ENCODE results near the gene NAA25. TPM values are rescaled to one million over a fixed set of nuclear protein-coding genes. Genes with fewer than 3 reads are reported as not detected.

Gene NAA25
- polyA plus RNA-seq, 1 experiment = 17.9 TPM

DNA sequence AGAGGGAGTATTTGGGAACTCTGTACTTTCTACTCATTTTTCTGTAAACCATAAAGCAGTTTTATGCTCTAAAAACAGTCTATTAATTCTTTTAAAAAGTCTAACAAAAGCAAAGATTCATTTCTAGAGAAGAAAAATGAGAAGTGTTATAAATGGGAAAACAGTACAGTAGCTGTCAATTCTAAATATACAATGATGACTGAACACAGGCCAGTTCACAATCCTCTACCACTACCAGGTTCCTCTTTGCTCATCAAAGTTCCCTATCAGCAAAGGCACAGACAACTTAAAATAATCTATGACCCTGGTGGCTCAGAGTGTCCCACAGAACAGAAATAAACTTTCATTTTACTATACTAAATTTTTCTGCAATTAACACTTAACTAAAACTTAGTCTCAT lies 12.5 kb downstream of the NAA25 start:
- ChIA-PET POLR2A (interaction anchor here (0.9 kb wide), 1 partner anchor 27 kb away, joined by 3 read pairs; no protein-coding TSS in a partner anchor), CTCF (no interaction called here)
- DNase-seq (ENCODE audit: low read depth, low spot score) = no peak
- Histone ChIP-seq H3K27me3 (ENCODE audit: control insufficient read depth, insufficient read depth, low read length) (no peaks in the 10 kb centered on the region), H3K27ac (ENCODE audit: low read depth, low read length) (no peak overlapping the region), H3K4me3 (ENCODE audit: low read depth, low read length) (no peak overlapping the region), H3K9me3 (ENCODE audit: control insufficient read depth, insufficient read depth, low read length) (no peaks in the 10 kb centered on the region; the same call in 1 of the 2 replicates)
- no peak for TF ChIP-seq CTCF (IDR thresholded peaks at IDR 0.05; ENCODE audit: low read depth, low read length)

- no peak for DNase-seq (ENCODE audit: low read depth, low spot score)
- Histone ChIP-seq H3K27me3 (ENCODE audit: control insufficient read depth, insufficient read depth, low read length) (no peaks in the 10 kb centered on the region), H3K9me3 (ENCODE audit: control insufficient read depth, insufficient read depth, low read length) (no peaks in the 10 kb centered on the region), H3K27ac (ENCODE audit: low read depth, low read length) (no peak overlapping the region), H3K4me3 (ENCODE audit: low read depth, low read length) (no peak overlapping the region)
- TF ChIP-seq CTCF (IDR thresholded peaks at IDR 0.05; ENCODE audit: low read depth, low read length) = no peak
- CTCF ChIA-PET = interaction anchor here (0.7 kb wide), 1 partner anchor 51 kb away, joined by 3 read pairs; no protein-coding TSS in a partner anchor
- POLR2A ChIA-PET = no interaction called here
These were observed 17.0 kb downstream of the NAA25 start for GRCh38 chr12:112091563-112091962.

DNA sequence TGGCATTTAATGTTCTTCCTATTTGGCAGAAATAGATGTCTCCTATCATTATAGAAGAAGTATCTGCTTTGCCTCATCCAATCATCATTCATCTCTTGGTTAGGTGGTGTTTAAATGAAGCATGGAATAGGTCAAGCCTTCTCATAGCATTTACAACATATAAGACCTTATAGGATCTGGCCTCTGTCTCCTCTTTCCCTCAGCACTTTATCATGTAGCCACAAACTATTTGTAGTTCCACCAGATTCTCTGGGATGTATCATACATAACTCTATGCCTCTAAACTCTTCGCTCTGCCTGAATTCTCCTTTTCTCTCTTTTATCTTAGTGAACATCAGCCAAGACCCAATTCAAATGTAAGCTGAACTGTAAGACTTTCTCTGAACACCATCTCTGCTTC lies 20.7 kb downstream of the NAA25 start:
- no peak for DNase-seq (ENCODE audit: low read depth, low spot score)
- Histone ChIP-seq H3K27me3 (ENCODE audit: control insufficient read depth, insufficient read depth, low read length) (no peaks in the 10 kb centered on the region), H3K27ac (ENCODE audit: low read depth, low read length) (no peak overlapping the region), H3K4me3 (ENCODE audit: low read depth, low read length) (no peak overlapping the region), H3K9me3 (ENCODE audit: control insufficient read depth, insufficient read depth, low read length) (no peaks in the 10 kb centered on the region)
- CTCF ChIA-PET = interaction anchor here (0.6 to 1.3 kb wide), 3 partner anchors 19 to 143 kb away, joined by 3 to 7 read pairs (median 5); no protein-coding TSS in a partner anchor
- POLR2A ChIA-PET = no interaction called here
- no peak for TF ChIP-seq CTCF (IDR thresholded peaks at IDR 0.05; ENCODE audit: low read depth, low read length)

DNA sequence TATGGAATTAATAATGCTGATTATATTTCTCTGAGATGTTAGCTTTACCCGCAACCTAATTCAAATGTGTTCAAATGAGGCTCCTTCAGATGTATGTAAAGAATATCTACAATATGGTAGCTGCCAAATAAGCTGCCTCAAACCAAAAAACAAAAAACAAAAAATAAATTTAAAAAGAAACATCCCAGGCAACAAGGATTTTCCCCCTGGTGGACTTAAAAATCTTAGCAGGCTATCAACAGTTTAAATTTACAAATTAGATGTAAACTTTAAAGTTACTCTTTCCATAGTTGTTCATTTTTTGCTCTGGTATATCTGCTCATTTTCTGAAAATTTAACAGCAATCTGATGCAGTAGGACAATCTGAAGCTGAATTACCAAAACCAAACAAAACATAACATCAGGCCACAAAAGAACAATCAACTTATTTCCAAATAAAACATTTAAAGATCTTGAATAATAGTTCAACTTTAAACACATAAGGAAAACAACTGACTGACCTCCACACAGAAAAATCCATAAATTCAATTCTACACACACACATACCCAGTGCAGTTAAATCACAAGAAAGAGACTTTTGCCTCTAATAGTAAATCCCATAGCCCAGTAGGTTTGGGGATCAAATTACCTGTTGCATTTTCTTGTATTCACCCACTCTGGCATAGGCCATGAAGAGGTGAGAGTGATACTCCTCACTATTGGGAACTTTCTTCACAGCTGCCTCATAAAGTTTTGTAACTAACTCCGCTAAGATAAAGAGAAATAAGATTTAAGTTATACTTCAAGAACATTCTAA lies 21.3 kb downstream of the NAA25 start:
- CTCF ChIA-PET = interaction anchor here (0.5 to 1.3 kb wide), 5 partner anchors 20 to 273 kb away, joined by 3 to 7 read pairs (median 5); no protein-coding TSS in a partner anchor
- POLR2A ChIA-PET = interaction anchor here (0.7 kb wide), 1 partner anchor 320 kb away, joined by 9 read pairs; the partner anchor contains the start of gene ALDH2
- no peak for DNase-seq (ENCODE audit: low read depth, low spot score)
- Histone ChIP-seq H3K4me3 (ENCODE audit: low read depth, low read length) (no peak overlapping the region), H3K27ac (ENCODE audit: low read depth, low read length) (no peak overlapping the region), H3K9me3 (ENCODE audit: control insufficient read depth, insufficient read depth, low read length) (no peaks in the 10 kb centered on the region), H3K27me3 (ENCODE audit: control insufficient read depth, insufficient read depth, low read length) (no peaks in the 10 kb centered on the region)
- TF ChIP-seq CTCF (IDR thresholded peaks at IDR 0.05; ENCODE audit: low read depth, low read length) = peak; percentile 38; the same call in 1 of the 2 replicates

GRCh38 chr12:112066566-112066965 lies 42.0 kb downstream of the NAA25 start:
- H3K27me3 ChIP-seq (ENCODE audit: control insufficient read depth, insufficient read depth, low read length) = no peaks in the 10 kb centered on the region
- no peak overlapping the region for H3K27ac ChIP-seq (ENCODE audit: low read depth, low read length)
- POLR2A ChIA-PET = no interaction called here
- no peaks in the 10 kb centered on the region for H3K9me3 ChIP-seq (ENCODE audit: control insufficient read depth, insufficient read depth, low read length)
- no peak for DNase-seq (ENCODE audit: low read depth, low spot score)
- no peak overlapping the region for H3K4me3 ChIP-seq (ENCODE audit: low read depth, low read length)
- CTCF ChIA-PET = interaction anchor here (0.5 to 0.9 kb wide), 2 partner anchors 131 to 265 kb away, joined by 3 read pairs; no protein-coding TSS in a partner anchor
- no peak for TF ChIP-seq CTCF (IDR thresholded peaks at IDR 0.05; ENCODE audit: low read depth, low read length)
